HG03439 (cell line): ENCODE measurements around the gene AARS1.
"Not testable (repeated sequence)": the region's sequence is repeated elsewhere in the genome, so short reads cannot be mapped to it uniquely, and the experiment has no call there.

Source experiments
- ATAC-seq: cut with Tn5 transposase; IDR thresholded peaks from one replicate; pipeline ENCODE4 v1.9.1; 2021; ENCODE audit warnings: mild to moderate bottlenecking, moderate library complexity; ENCODE audit not compliant: unreplicated experiment

Gene AARS1

GRCh38 chr16:70226024-70226423 lies 63.3 kb downstream of the AARS1 start:
- not testable (repeated sequence) for ATAC-seq

- not testable (repeated sequence) for ATAC-seq
Observed at GRCh38 chr16:70225430-70225829, 63.9 kb downstream of the AARS1 start.

GRCh38 chr16:70224645-70225044 lies 64.7 kb downstream of the AARS1 start:
- not testable (repeated sequence) for ATAC-seq

GRCh38 chr16:70223971-70224513 lies 65.3 kb downstream of the AARS1 start:
- not testable (repeated sequence) for ATAC-seq

GRCh38 chr16:70223216-70223615 lies 66.1 kb downstream of the AARS1 start:
- ATAC-seq: not testable (repeated sequence)

- not testable (repeated sequence) for ATAC-seq
Observed at GRCh38 chr16:70222574-70222973, 66.7 kb downstream of the AARS1 start.

GRCh38 chr16:70218586-70218985 lies 70.7 kb downstream of the AARS1 start:
- ATAC-seq: not testable (repeated sequence)

- ATAC-seq: not testable (repeated sequence)
Observed at GRCh38 chr16:70206382-70206781, 82.9 kb downstream of the AARS1 start.

GRCh38 chr16:70204668-70205405 lies 84.5 kb downstream of the AARS1 start:
- ATAC-seq: not testable (repeated sequence)

- not testable (repeated sequence) for ATAC-seq
Observed at GRCh38 chr16:70204010-70204409, 85.3 kb downstream of the AARS1 start.

GRCh38 chr16:70203508-70203907 lies 85.8 kb downstream of the AARS1 start:
- ATAC-seq: not testable (repeated sequence)
